ENCODE data around the gene ZCCHC17.
"Not testable (repeated sequence)": the region's sequence is repeated elsewhere in the genome, so short reads cannot be mapped to it uniquely, and the experiment has no call there.

Gene ZCCHC17

GRCh38 chr1:31296486-31297276, at the start of gene ZCCHC17, which contains the start of gene SNRNP40:
TSS of gene ZCCHC17 (plus strand) at chr1:31297032. CDS start at chr1:31310099, 13,067 bp downstream.
TSS of gene SNRNP40 (minus strand) at chr1:31296788. CDS start at chr1:31296751, 37 bp downstream.
- H3K9me3 ChIP-seq (ENCODE audit: insufficient read depth, low read length) = no peaks in the 10 kb centered on the region
- H3K4me3 ChIP-seq (ENCODE audit: insufficient read length, low read depth) = peak within 1 kb of the TSS; percentile 100
- DNase-seq (ENCODE audit: low read depth, low spot score) = peak; percentile 100
- H3K36me3 ChIP-seq (ENCODE audit: insufficient read depth, insufficient read length, low read length) = peaks cover 59% of the 10 kb centered on the region
- peaks cover 5% of the 10 kb centered on the region for H3K4me1 ChIP-seq (ENCODE audit: insufficient read depth, insufficient read length)
- TF ChIP-seq SUZ12 (IDR thresholded peaks at IDR 0.05; ENCODE audit: extremely low read depth, insufficient read depth, insufficient read length) (no peak), ZNF274 (IDR thresholded peaks at IDR 0.05; ENCODE audit: low read depth, low read length) (no peak), YY1 (IDR thresholded peaks at IDR 0.05; ENCODE audit: insufficient read depth, insufficient read length) (peak; percentile 86)
- H3K27me3 ChIP-seq (ENCODE audit: insufficient read depth, insufficient read length) = no peaks in the 10 kb centered on the region
- peak within 1 kb of the TSS; percentile 100 for H3K9ac ChIP-seq (ENCODE audit: insufficient read length, low read depth)

- H3K9ac ChIP-seq (ENCODE audit: insufficient read length, low read depth) = no peak overlapping the region
- no peaks in the 10 kb centered on the region for H3K4me1 ChIP-seq (ENCODE audit: insufficient read depth, insufficient read length)
- H3K9me3 ChIP-seq (ENCODE audit: insufficient read depth, low read length) = no peaks in the 10 kb centered on the region
- no peak for TF ChIP-seq SUZ12 (IDR thresholded peaks at IDR 0.05; ENCODE audit: extremely low read depth, insufficient read depth, insufficient read length)
- no peak for TF ChIP-seq YY1 (IDR thresholded peaks at IDR 0.05; ENCODE audit: insufficient read depth, insufficient read length)
- no peak for TF ChIP-seq ZNF274 (IDR thresholded peaks at IDR 0.05; ENCODE audit: low read depth, low read length)
- H3K4me3 ChIP-seq (ENCODE audit: insufficient read length, low read depth) = no peak overlapping the region
- H3K36me3 ChIP-seq (ENCODE audit: insufficient read depth, insufficient read length, low read length) = no peaks in the 10 kb centered on the region
- no peak for DNase-seq (ENCODE audit: low read depth, low spot score)
- H3K27me3 ChIP-seq (ENCODE audit: insufficient read depth, insufficient read length) = peaks cover 3% of the 10 kb centered on the region
These were observed 48.6 kb upstream of the ZCCHC17 start for GRCh38 chr1:31248276-31248675.

- H3K27me3 ChIP-seq (ENCODE audit: insufficient read depth, insufficient read length) = peaks cover 3% of the 10 kb centered on the region
- no peak for DNase-seq (ENCODE audit: low read depth, low spot score)
- H3K9me3 ChIP-seq (ENCODE audit: insufficient read depth, low read length) = no peaks in the 10 kb centered on the region
- H3K4me3 ChIP-seq (ENCODE audit: insufficient read length, low read depth) = no peak overlapping the region
- H3K4me1 ChIP-seq (ENCODE audit: insufficient read depth, insufficient read length) = no peaks in the 10 kb centered on the region
- no peaks in the 10 kb centered on the region for H3K36me3 ChIP-seq (ENCODE audit: insufficient read depth, insufficient read length, low read length)
- no peak overlapping the region for H3K9ac ChIP-seq (ENCODE audit: insufficient read length, low read depth)
- TF ChIP-seq SUZ12 (IDR thresholded peaks at IDR 0.05; ENCODE audit: extremely low read depth, insufficient read depth, insufficient read length) = no peak
- TF ChIP-seq YY1 (IDR thresholded peaks at IDR 0.05; ENCODE audit: insufficient read depth, insufficient read length) = no peak
- TF ChIP-seq ZNF274 (IDR thresholded peaks at IDR 0.05; ENCODE audit: low read depth, low read length) = no peak
These were observed 47.0 kb upstream of the ZCCHC17 start for GRCh38 chr1:31249854-31250253.

- H3K36me3 ChIP-seq (ENCODE audit: insufficient read depth, insufficient read length, low read length) = peaks cover 51% of the 10 kb centered on the region
- DNase-seq (ENCODE audit: low read depth, low spot score) = no peak
- H3K9me3 ChIP-seq (ENCODE audit: insufficient read depth, low read length) = no peaks in the 10 kb centered on the region
- no peak overlapping the region for H3K9ac ChIP-seq (ENCODE audit: insufficient read length, low read depth)
- H3K27me3 ChIP-seq (ENCODE audit: insufficient read depth, insufficient read length) = no peaks in the 10 kb centered on the region
- H3K4me3 ChIP-seq (ENCODE audit: insufficient read length, low read depth) = no peak overlapping the region
- no peak for TF ChIP-seq SUZ12 (IDR thresholded peaks at IDR 0.05; ENCODE audit: extremely low read depth, insufficient read depth, insufficient read length)
- no peak for TF ChIP-seq YY1 (IDR thresholded peaks at IDR 0.05; ENCODE audit: insufficient read depth, insufficient read length)
- no peak for TF ChIP-seq ZNF274 (IDR thresholded peaks at IDR 0.05; ENCODE audit: low read depth, low read length)
- H3K4me1 ChIP-seq (ENCODE audit: insufficient read depth, insufficient read length) = no peaks in the 10 kb centered on the region
These were observed 39.6 kb upstream of the ZCCHC17 start for GRCh38 chr1:31257213-31257612.

- H3K36me3 ChIP-seq (ENCODE audit: insufficient read depth, insufficient read length, low read length) = peaks cover 65% of the 10 kb centered on the region
- no peaks in the 10 kb centered on the region for H3K27me3 ChIP-seq (ENCODE audit: insufficient read depth, insufficient read length)
- H3K9me3 ChIP-seq (ENCODE audit: insufficient read depth, low read length) = no peaks in the 10 kb centered on the region
- H3K4me1 ChIP-seq (ENCODE audit: insufficient read depth, insufficient read length) = no peaks in the 10 kb centered on the region
- DNase-seq (ENCODE audit: low read depth, low spot score) = no peak
- TF ChIP-seq SUZ12 (IDR thresholded peaks at IDR 0.05; ENCODE audit: extremely low read depth, insufficient read depth, insufficient read length) (no peak), ZNF274 (IDR thresholded peaks at IDR 0.05; ENCODE audit: low read depth, low read length) (no peak), YY1 (IDR thresholded peaks at IDR 0.05; ENCODE audit: insufficient read depth, insufficient read length) (no peak)
- H3K4me3 ChIP-seq (ENCODE audit: insufficient read length, low read depth) = no peak overlapping the region
- H3K9ac ChIP-seq (ENCODE audit: insufficient read length, low read depth) = no peak overlapping the region
These were observed 38.3 kb upstream of the ZCCHC17 start for GRCh38 chr1:31258581-31258980.

GRCh38 chr1:31259746-31260145, 37.1 kb upstream of the ZCCHC17 start:
- no peak for DNase-seq (ENCODE audit: low read depth, low spot score)
- peaks cover 76% of the 10 kb centered on the region for H3K36me3 ChIP-seq (ENCODE audit: insufficient read depth, insufficient read length, low read length)
- no peak overlapping the region for H3K9ac ChIP-seq (ENCODE audit: insufficient read length, low read depth)
- TF ChIP-seq SUZ12 (IDR thresholded peaks at IDR 0.05; ENCODE audit: extremely low read depth, insufficient read depth, insufficient read length) = no peak
- no peak for TF ChIP-seq ZNF274 (IDR thresholded peaks at IDR 0.05; ENCODE audit: low read depth, low read length)
- no peak for TF ChIP-seq YY1 (IDR thresholded peaks at IDR 0.05; ENCODE audit: insufficient read depth, insufficient read length)
- no peaks in the 10 kb centered on the region for H3K9me3 ChIP-seq (ENCODE audit: insufficient read depth, low read length)
- no peaks in the 10 kb centered on the region for H3K4me1 ChIP-seq (ENCODE audit: insufficient read depth, insufficient read length)
- H3K4me3 ChIP-seq (ENCODE audit: insufficient read length, low read depth) = no peak overlapping the region
- no peaks in the 10 kb centered on the region for H3K27me3 ChIP-seq (ENCODE audit: insufficient read depth, insufficient read length)

- no peaks in the 10 kb centered on the region for H3K27me3 ChIP-seq (ENCODE audit: insufficient read depth, insufficient read length)
- no peak for TF ChIP-seq ZNF274 (IDR thresholded peaks at IDR 0.05; ENCODE audit: low read depth, low read length)
- no peak for TF ChIP-seq SUZ12 (IDR thresholded peaks at IDR 0.05; ENCODE audit: extremely low read depth, insufficient read depth, insufficient read length)
- no peak for TF ChIP-seq YY1 (IDR thresholded peaks at IDR 0.05; ENCODE audit: insufficient read depth, insufficient read length)
- H3K36me3 ChIP-seq (ENCODE audit: insufficient read depth, insufficient read length, low read length) = peaks cover 94% of the 10 kb centered on the region
- no peaks in the 10 kb centered on the region for H3K9me3 ChIP-seq (ENCODE audit: insufficient read depth, low read length)
- H3K4me3 ChIP-seq (ENCODE audit: insufficient read length, low read depth) = no peak overlapping the region
- DNase-seq (ENCODE audit: low read depth, low spot score) = no peak
- no peak overlapping the region for H3K9ac ChIP-seq (ENCODE audit: insufficient read length, low read depth)
- H3K4me1 ChIP-seq (ENCODE audit: insufficient read depth, insufficient read length) = no peaks in the 10 kb centered on the region
These were observed 34.9 kb upstream of the ZCCHC17 start for GRCh38 chr1:31261916-31262315.

GRCh38 chr1:31262393-31262792, 34.4 kb upstream of the ZCCHC17 start:
- H3K36me3 ChIP-seq (ENCODE audit: insufficient read depth, insufficient read length, low read length) = peaks cover 95% of the 10 kb centered on the region
- H3K4me1 ChIP-seq (ENCODE audit: insufficient read depth, insufficient read length); H3K9ac ChIP-seq (ENCODE audit: insufficient read length, low read depth); H3K4me3 ChIP-seq (ENCODE audit: insufficient read length, low read depth); H3K9me3 ChIP-seq (ENCODE audit: insufficient read depth, low read length); H3K27me3 ChIP-seq (ENCODE audit: insufficient read depth, insufficient read length); DNase-seq (ENCODE audit: low read depth, low spot score): not testable (repeated sequence)

Measured in NT2/D1 (cell line).